GM23248 (cell line): Measurements from ENCODE around the gene ALOX12B.

Experiments used
- EZH2 ChIP-seq: fragments of 200-600 bp; sonication (generic); IDR thresholded peaks from 2 replicates; pipeline ENCODE4 v1.6.1; 2018; ENCODE audit warnings: antibody characterized with exemption, mild to moderate bottlenecking; ENCODE audit not compliant: insufficient read depth, poor library complexity, severe bottlenecking
- EZH2phosphoT487 ChIP-seq: fragments of 200-600 bp; sonication (generic); IDR thresholded peaks from 2 replicates; pipeline ENCODE4 v1.6.1; 2018; ENCODE audit warnings: antibody characterized with exemption, moderate library complexity, mild to moderate bottlenecking, low read depth; ENCODE audit not compliant: insufficient read depth

DNA sequence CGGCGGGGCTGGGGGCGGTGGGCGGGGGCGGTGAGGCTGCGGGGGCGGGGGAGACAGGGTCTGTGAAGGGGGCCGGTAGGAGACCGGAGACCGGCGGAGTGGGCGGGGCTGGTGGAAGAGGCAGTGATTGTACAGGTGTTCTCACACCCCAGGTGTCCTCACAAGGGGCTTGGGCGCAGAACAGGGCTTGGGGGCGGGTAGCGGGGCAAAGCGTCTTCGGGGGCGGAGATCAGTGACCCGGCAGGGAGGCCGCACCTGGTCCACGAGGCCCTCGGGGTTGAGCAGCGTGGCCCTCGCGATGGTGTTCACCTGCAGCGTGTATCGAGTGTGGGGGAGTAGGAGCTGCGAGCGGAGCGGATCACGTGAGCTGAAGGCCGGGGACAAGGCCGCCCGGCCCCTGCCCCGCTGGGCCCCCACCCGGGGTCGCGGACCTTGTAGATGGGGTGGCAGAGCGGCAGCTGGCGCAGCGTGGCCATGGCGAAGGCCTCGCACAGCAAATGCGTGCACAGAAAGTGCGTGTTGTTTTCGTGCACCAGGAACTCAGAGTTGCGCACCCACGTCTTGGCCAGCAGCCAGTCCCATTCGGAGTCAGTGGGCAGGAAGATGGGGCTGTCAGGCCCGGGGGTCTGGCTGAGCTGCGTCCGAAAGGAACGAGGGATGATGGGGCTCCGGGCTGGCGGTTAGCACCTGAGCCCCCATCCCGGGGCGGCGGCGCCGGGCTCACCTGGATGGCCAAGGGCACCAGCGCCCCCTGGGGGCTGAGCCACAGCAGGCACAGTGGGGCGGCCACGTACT is 22.3 kb upstream of the ALOX12B start:
- no peak for TF ChIP-seq EZH2
- TF ChIP-seq EZH2phosphoT487, result no peak
